ENCODE results near the gene STARD6.
"Not testable (repeated sequence)": the region's sequence is repeated elsewhere in the genome, so short reads cannot be mapped to it uniquely, and the experiment has no call there.

STARD6 gene

DNA sequence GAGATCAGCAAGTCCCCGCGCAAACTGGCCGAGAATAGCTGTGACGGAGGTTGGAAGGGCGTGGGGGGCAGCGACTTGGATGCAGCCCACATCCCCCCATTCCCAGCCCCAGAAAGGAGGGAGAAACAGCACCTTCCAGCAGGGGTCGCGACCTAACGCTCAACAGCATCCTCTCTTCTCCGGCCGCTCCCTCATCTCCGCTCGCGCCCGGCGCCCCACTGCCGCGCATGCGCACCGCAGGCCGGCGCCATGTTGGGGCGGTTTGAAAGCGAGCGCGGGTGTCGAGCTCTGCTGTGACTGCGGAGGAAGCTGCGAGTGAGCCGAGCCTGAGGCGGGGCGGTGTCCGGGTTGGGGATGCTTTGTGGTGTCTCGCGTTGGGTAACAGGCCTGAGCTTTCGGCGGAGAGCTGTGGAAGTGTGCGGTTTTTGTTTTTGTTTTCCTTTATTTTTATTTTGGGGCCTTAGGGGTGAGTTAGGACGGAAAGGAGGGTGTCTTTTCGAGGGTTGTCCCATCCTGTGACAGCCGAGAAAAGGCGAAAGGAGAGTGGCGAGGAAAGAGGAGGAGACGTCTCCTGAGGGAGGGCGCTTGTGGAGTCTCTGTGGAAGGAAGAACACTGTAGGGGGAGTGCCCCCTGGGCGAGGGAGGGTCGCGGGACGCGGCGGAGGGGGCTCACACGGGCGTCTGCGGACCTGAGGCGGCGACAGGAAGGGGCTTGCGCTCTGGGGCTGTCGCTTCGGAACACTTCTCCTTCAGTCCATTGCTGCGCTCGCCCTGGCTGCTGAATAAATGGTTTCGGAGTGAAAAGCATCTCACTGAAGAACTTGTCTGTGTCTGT, at the start of gene STARD6, which contains the start of gene C18orf54:
Gene STARD6, minus strand, starts transcription at position 199 of the 835 bp plus-strand sequence. CDS start 3,285 bp downstream, outside the sequence.
Gene C18orf54, plus strand, starts transcription at position 247 of the 835 bp plus-strand sequence. CDS start 2,667 bp downstream, outside the sequence.
- Histone ChIP-seq H3K9me3 (ENCODE audit: control insufficient read depth, insufficient read depth, low read depth, low read length) (no peaks in the 10 kb centered on the region), H3K27ac (ENCODE audit: low read depth, low read length) (peak within 1 kb of the TSS; percentile 62; the same call in 1 of the 2 replicates)

DNA sequence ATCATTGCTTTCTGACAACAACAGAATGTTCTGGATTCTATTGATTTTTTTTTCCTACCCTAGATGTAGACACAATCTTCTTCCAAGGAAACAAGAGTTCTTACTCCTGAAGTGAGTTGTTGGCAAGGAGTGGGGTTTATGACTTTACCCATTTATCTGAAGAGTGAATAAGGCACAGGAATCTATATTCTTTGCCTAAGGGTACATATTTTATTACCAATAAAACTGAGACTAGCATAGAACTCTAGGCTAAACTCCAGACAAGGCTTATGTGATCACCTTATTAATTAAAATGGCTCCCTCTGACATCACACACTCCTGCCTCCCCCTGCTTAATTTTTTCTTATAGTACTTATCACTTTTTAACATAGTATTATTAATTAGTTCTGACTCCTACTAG, 47.6 kb upstream of the STARD6 start:
- Histone ChIP-seq H3K36me3 (ENCODE audit: control insufficient read depth, insufficient read depth, low read length) (no peaks in the 10 kb centered on the region), H3K4me1 (ENCODE audit: control insufficient read depth, insufficient read depth, low read length) (no peaks in the 10 kb centered on the region), H3K9ac (ENCODE audit: low read length) (no peak overlapping the region), H3K27ac (ENCODE audit: low read depth, low read length) (no peak overlapping the region), H3K27me3 (ENCODE audit: control insufficient read depth, insufficient read depth, low read length) (no peaks in the 10 kb centered on the region), H3K4me3 (ENCODE audit: low read depth, low read length) (no peak overlapping the region), H3K9me3 (ENCODE audit: control insufficient read depth, insufficient read depth, low read depth, low read length) (no peaks in the 10 kb centered on the region)

More for the DNA sequence above, at the start of gene STARD6, which contains the start of gene C18orf54:
- no peaks in the 10 kb centered on the region for H3K27me3 ChIP-seq (ENCODE audit: control insufficient read depth, insufficient read depth, low read length)
- H3K36me3 ChIP-seq (ENCODE audit: control insufficient read depth, insufficient read depth, low read length) = peaks cover 25% of the 10 kb centered on the region
- peak within 1 kb of the TSS; percentile 99 for H3K4me3 ChIP-seq (ENCODE audit: low read depth, low read length)
- peaks cover 12% of the 10 kb centered on the region for H3K4me1 ChIP-seq (ENCODE audit: control insufficient read depth, insufficient read depth, low read length)
- peak within 1 kb of the TSS; percentile 83 for H3K9ac ChIP-seq (ENCODE audit: low read length)

DNA sequence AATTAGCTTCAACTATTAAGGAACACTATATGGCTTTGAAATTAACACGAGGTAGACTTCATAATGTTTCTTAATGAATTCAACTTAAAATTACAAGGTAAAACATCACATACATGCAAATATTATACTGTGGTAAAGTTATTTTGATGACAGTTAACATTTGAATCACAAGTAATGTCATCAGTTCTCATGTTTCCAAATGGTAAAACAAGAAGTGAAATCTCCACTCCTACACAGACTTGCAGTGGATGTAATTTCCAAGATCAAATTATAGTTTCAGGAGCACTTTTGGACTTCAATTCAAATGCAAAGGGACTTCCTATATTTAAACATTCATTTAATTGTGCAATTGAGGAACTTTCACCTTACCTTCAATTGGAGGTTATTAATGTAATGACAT, 39.1 kb upstream of the STARD6 start:
- Histone ChIP-seq H3K9me3 (ENCODE audit: control insufficient read depth, insufficient read depth, low read depth, low read length) (no peaks in the 10 kb centered on the region), H3K9ac (ENCODE audit: low read length) (no peak overlapping the region), H3K4me1 (ENCODE audit: control insufficient read depth, insufficient read depth, low read length) (no peaks in the 10 kb centered on the region), H3K27me3 (ENCODE audit: control insufficient read depth, insufficient read depth, low read length) (no peaks in the 10 kb centered on the region), H3K27ac (ENCODE audit: low read depth, low read length) (no peak overlapping the region), H3K36me3 (ENCODE audit: control insufficient read depth, insufficient read depth, low read length) (no peaks in the 10 kb centered on the region), H3K4me3 (ENCODE audit: low read depth, low read length) (no peak overlapping the region)

DNA sequence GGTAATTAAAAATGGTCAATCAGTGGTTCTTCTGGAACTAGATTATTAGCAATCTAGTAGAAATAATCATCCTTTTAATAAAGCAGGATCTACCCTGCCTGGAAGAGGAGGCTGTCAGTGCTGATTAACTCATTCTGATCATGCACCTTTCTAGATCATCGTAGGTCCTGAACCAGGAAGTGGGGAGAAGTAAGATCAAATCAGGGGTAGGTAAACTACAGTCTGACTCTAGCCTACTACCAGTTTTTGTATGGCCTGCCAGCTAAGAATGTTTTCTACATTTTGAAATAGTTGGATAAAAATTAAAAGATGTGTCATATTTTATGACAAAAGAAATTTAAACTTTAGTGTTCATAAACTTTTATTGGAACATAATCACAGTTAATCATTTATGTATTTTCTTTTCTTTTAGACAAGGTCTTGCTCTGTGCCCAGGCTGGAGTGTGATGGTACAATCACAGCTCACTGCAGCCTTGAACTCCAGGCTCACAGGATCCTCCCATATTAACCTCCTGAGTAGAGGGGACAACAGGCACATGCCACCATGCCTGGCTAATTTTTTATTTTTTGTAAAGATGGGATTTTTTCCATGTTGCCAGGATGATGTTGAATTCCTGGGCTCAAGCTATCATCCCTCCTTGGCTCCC, 36.1 kb upstream of the STARD6 start:
- no peaks in the 10 kb centered on the region for H3K27me3 ChIP-seq (ENCODE audit: control insufficient read depth, insufficient read depth, low read length)
- H3K27ac ChIP-seq (ENCODE audit: low read depth, low read length) = no peak overlapping the region
- H3K4me3 ChIP-seq (ENCODE audit: low read depth, low read length) = no peak overlapping the region
- H3K9me3 ChIP-seq (ENCODE audit: control insufficient read depth, insufficient read depth, low read depth, low read length) = no peaks in the 10 kb centered on the region
- no peaks in the 10 kb centered on the region for H3K36me3 ChIP-seq (ENCODE audit: control insufficient read depth, insufficient read depth, low read length)
- no peak overlapping the region for H3K9ac ChIP-seq (ENCODE audit: low read length)
- H3K4me1 ChIP-seq (ENCODE audit: control insufficient read depth, insufficient read depth, low read length) = peaks cover 16% of the 10 kb centered on the region

DNA sequence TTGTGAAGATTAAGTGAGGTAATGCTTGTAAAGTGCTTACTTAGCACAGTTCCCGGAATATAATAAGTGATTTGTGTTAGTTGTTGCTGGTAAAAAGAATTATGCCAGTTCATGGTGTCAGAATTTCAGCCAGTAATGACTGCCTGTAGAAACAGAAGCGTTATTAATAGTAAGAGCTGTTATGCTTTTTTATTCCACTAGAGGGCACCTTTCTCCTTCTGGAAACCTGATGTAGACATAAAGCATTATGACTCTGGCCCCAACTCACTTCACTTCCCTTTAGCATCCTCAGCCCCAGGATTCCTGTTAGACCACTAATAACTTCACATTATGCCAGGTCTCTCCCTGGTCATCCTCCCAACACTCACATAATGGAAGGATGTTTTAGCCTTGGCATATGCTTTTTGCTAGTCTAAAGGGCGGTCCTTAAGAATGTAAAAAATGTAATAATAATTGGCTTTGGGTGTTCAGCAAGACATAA, 34.9 kb upstream of the STARD6 start:
- Histone ChIP-seq H3K27me3 (ENCODE audit: control insufficient read depth, insufficient read depth, low read length) (no peaks in the 10 kb centered on the region), H3K4me1 (ENCODE audit: control insufficient read depth, insufficient read depth, low read length) (peaks cover 25% of the 10 kb centered on the region), H3K4me3 (ENCODE audit: low read depth, low read length) (no peak overlapping the region), H3K36me3 (ENCODE audit: control insufficient read depth, insufficient read depth, low read length) (no peaks in the 10 kb centered on the region), H3K9ac (ENCODE audit: low read length) (no peak overlapping the region), H3K27ac (ENCODE audit: low read depth, low read length) (no peak overlapping the region), H3K9me3 (ENCODE audit: control insufficient read depth, insufficient read depth, low read depth, low read length) (peaks cover 5% of the 10 kb centered on the region; the same call in 1 of the 2 replicates)

DNA sequence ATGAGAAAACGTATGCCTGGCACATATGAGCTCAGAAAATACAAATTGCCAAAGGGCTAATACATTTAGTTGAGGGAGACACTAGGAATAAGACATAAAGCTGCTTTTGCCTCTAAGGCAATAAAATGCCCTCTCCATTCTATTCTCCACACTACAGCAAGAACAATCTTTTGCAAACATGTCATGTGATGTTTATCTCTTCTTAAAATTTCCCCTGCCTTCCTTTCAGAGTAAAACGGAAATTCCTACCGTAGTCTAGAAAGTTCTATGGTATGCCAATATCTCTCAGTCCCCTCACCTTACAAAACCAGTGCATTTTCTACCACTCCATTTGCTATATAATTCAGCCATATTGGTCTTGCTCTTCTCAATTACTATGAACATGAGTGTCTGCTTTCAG, 33.2 kb upstream of the STARD6 start:
- Histone ChIP-seq H3K36me3 (ENCODE audit: control insufficient read depth, insufficient read depth, low read length) (no peaks in the 10 kb centered on the region), H3K9me3 (ENCODE audit: control insufficient read depth, insufficient read depth, low read depth, low read length) (peaks cover 7% of the 10 kb centered on the region; the same call in 1 of the 2 replicates), H3K4me3 (ENCODE audit: low read depth, low read length) (no peak overlapping the region), H3K4me1 (ENCODE audit: control insufficient read depth, insufficient read depth, low read length) (peaks cover 33% of the 10 kb centered on the region), H3K27me3 (ENCODE audit: control insufficient read depth, insufficient read depth, low read length) (no peaks in the 10 kb centered on the region), H3K9ac (ENCODE audit: low read length) (no peak overlapping the region), H3K27ac (ENCODE audit: low read depth, low read length) (no peak overlapping the region)

DNA sequence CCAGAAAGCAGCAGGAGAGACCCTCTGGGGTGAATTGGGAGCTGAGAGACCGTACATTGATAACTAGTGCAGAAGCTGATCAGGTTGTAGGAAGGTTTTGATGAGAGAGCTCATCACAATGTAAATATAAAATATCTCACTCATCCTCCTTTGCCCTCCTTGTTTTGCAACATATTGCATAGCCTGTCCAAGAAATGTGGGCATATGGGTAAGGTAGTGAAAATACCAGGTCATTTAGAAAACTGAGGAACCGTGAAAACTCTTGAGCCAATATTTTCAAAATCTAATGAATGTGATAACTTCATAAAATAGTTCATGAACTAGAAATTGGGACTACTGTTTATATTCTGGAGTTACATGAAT, 31.5 kb upstream of the STARD6 start:
- peaks cover 7% of the 10 kb centered on the region; the same call in 1 of the 2 replicates for H3K9me3 ChIP-seq (ENCODE audit: control insufficient read depth, insufficient read depth, low read depth, low read length)
- H3K27me3 ChIP-seq (ENCODE audit: control insufficient read depth, insufficient read depth, low read length) = no peaks in the 10 kb centered on the region
- H3K4me3 ChIP-seq (ENCODE audit: low read depth, low read length) = peak overlapping the region; percentile 19; the same call in 1 of the 2 replicates
- peaks cover 37% of the 10 kb centered on the region for H3K4me1 ChIP-seq (ENCODE audit: control insufficient read depth, insufficient read depth, low read length)
- H3K9ac ChIP-seq (ENCODE audit: low read length) = peak overlapping the region; percentile 34
- H3K27ac ChIP-seq (ENCODE audit: low read depth, low read length) = peak overlapping the region; percentile 44; the same call in 1 of the 2 replicates
- no peaks in the 10 kb centered on the region for H3K36me3 ChIP-seq (ENCODE audit: control insufficient read depth, insufficient read depth, low read length)

GRCh38 chr18:54388203-54389142, 30.8 kb upstream of the STARD6 start:
- peak overlapping the region; percentile 34 for H3K9ac ChIP-seq (ENCODE audit: low read length)
- no peaks in the 10 kb centered on the region for H3K36me3 ChIP-seq (ENCODE audit: control insufficient read depth, insufficient read depth, low read length)
- H3K4me3 ChIP-seq (ENCODE audit: low read depth, low read length) = peak overlapping the region; percentile 19; the same call in 1 of the 2 replicates
- peak overlapping the region; percentile 85; the same call in 1 of the 2 replicates for H3K27ac ChIP-seq (ENCODE audit: low read depth, low read length)
- H3K4me1 ChIP-seq (ENCODE audit: control insufficient read depth, insufficient read depth, low read length) = peaks cover 37% of the 10 kb centered on the region
- peaks cover 7% of the 10 kb centered on the region; the same call in 1 of the 2 replicates for H3K9me3 ChIP-seq (ENCODE audit: control insufficient read depth, insufficient read depth, low read depth, low read length)
- no peaks in the 10 kb centered on the region for H3K27me3 ChIP-seq (ENCODE audit: control insufficient read depth, insufficient read depth, low read length)

DNA sequence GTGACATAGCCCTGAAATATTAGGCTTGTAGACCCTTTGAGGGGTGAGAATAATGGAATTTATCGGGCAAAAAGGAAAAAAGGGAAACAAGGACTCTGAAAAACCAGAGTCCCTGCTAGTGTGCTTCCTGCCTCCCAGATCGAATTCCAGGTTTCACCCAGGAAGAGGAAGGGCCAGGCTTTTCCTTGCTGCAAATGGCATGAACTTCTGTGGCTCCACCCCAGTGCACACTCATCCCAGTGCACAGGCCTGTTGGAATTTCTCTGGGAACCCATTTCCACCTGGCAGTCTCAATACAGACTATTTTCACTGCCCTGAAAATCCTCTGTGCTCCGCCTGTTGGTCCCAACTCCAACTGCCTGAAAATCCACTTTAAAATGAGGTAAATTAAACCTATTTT, 30.0 kb upstream of the STARD6 start:
- peaks cover 7% of the 10 kb centered on the region; the same call in 1 of the 2 replicates for H3K9me3 ChIP-seq (ENCODE audit: control insufficient read depth, insufficient read depth, low read depth, low read length)
- H3K27ac ChIP-seq (ENCODE audit: low read depth, low read length) = peak overlapping the region; percentile 85; the same call in 1 of the 2 replicates
- no peaks in the 10 kb centered on the region for H3K27me3 ChIP-seq (ENCODE audit: control insufficient read depth, insufficient read depth, low read length)
- H3K9ac ChIP-seq (ENCODE audit: low read length) = no peak overlapping the region
- no peak overlapping the region for H3K4me3 ChIP-seq (ENCODE audit: low read depth, low read length)
- H3K4me1 ChIP-seq (ENCODE audit: control insufficient read depth, insufficient read depth, low read length) = peaks cover 45% of the 10 kb centered on the region
- H3K36me3 ChIP-seq (ENCODE audit: control insufficient read depth, insufficient read depth, low read length) = no peaks in the 10 kb centered on the region

GRCh38 chr18:54386800-54387495, 29.3 kb upstream of the STARD6 start:
- H3K27me3 ChIP-seq (ENCODE audit: control insufficient read depth, insufficient read depth, low read length); H3K9me3 ChIP-seq (ENCODE audit: control insufficient read depth, insufficient read depth, low read depth, low read length); H3K36me3 ChIP-seq (ENCODE audit: control insufficient read depth, insufficient read depth, low read length); H3K27ac ChIP-seq (ENCODE audit: low read depth, low read length); H3K9ac ChIP-seq (ENCODE audit: low read length); H3K4me3 ChIP-seq (ENCODE audit: low read depth, low read length): not testable (repeated sequence)
- H3K4me1 ChIP-seq (ENCODE audit: control insufficient read depth, insufficient read depth, low read length) = peaks cover 52% of the 10 kb centered on the region
